ENCODE measurements around the gene ZC3H7A.

GRCh38 chr16:11759163-11759834 is 37.8 kb downstream of the ZC3H7A start:
- TF ChIP-seq CTCF (IDR thresholded peaks at IDR 0.05; ENCODE audit: low read length), result no peak
- TF ChIP-seq EZH2 (optimal IDR thresholded peaks at IDR 0.05; ENCODE audit: low read depth, low read length), result no peak
- no peak for TF ChIP-seq EZH2phosphoT487 (IDR thresholded peaks at IDR 0.05; ENCODE audit: low read length)
